DMS 273 treated with DMSO at 0.1 percent for 48 hours (cell line): Measurements from ENCODE around the gene USE1.

Experiments used
- DNase-seq: peaks from one replicate; lab custom pipeline; 2025; lab: John Stamatoyannopoulos, UW

The USE1 gene

DNA sequence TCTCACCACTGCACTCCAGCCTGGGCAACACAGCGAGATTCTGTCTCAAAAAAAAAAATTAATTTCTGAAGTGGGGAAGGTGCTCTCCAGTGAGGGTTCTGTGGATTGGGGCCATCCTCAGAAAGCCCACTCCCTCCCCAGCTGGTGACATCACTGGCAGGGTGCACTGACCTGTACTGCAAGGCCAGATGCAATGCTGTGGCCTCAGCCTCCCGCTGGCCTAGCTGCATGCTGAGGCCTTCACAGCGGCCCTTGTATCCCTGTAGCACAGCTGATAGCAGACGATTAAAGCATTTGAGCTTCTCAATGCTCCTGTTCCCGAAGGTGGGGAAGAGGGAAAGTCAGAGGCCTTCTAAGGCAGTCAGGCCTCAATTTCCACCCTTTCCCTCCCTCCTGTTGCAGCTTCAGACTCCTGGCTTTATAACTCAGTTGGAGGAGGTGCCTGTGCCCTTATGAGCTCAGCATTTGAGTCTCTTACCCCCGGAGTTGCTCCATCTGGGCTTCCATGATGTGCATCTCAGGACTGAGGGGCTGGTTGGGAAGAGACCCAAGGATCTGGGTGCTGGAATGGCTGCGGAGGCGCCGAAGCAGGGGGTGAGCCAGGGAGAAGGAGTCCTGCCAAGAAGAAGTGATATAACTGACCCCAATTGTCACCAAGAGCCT is 44.1 kb downstream of the USE1 start:
- DNase-seq, result no peak

DNA sequence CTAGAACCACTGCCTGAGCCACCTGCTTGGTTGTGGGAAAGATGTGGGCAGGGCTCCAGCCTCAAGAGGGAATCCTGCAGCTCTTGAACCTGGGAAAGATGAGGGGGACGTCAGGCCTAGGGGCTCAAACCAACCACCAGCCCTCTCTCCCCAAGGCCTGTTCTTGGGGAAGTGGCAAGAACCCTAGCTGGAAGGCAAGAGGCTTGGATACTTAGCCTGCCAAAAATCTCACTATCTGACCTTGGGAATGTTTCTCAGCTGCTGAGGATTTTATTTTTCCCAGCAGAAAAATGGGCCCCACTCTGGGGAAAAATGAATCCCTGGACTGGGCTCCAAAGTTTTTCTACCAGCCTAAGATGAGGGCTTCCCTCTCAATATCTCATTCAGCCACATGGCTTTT is 44.8 kb downstream of the USE1 start:
- no peak for DNase-seq

GRCh38 chr19:17260842-17261325 is 45.7 kb downstream of the USE1 start:
- peak; percentile 66 for DNase-seq

DNA sequence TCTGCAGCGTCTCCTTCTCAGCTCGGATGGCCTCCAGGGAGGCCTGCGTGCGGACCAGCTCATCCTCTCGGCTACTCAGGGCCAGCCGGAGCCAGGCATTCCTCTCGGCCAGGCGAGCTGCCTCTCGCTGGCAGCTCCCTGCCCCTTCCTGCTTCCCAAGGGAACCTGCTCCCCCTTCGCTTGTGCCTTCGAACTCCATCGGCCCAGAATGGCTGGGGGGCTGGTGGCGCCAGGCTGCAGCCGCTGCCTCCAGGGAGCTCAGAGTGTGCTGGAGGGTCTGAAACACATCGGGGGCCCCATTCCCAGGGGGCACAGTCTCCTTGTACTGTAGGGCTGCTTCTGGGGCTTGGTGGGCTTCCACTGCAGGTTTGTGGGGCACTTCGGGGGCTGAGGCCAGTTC is 47.4 kb downstream of the USE1 start:
- no peak for DNase-seq

DNA sequence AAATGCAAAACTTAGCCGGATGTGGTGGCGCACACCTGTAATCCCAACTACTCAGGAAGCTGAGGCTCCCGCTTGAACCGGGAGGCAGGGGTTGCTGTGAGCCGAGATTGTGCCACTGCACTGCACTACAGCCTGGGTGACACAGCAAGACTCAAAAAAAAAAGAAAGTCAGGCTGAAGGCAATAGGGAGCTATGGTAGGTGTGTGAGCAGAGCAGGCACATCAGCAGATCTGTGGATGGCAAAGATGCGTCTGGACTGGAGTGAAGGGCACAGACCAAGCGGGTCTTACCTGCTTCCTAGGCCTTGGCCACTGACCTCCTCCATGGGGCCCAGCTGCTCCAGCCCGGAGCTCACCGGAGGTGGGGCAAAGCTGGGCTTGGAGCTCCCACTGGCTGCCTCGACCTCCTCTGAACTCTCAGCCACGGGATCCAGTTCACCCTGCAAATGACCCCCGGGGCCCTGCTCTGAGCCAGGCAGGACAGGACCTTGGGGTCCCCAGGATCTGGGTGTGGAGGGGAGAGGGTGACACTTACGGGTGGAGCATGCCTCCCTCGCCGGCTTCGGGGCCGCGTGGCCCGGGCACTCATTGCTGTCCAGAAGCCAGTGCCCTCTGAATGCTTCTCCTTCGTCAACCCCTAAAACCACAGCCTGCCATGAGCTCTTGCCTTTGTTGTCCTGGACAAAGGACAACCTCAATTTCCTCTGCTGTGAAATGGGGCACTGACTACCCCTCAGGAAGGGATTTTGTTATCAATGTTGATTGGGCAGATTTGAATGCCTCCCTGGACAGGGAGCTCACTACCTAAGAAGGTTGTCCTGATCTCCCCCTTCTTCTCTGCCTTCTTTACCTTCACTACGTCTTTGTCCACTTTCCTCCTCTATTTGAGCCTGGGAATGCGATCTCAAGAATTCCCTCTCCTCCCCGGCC is 48.8 kb downstream of the USE1 start:
- DNase-seq, result no peak

DNA sequence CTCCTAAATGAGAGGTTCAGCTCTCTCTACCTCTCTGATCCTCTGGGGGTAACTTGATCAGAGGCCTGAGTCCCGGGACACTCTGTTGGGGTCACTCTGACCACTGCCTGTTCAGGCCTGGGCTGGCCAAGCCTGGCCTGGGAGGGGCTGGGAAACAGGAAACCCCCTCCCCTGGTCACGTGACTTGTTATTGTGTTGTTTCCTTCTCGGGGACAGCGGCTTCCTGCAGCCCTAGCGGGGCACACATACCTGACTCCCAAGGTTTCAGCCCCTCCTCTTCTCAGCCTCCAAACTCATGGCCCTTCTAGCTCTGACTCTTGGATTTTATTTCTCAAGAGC is 49.5 kb downstream of the USE1 start, which contains the start of gene USHBP1:
TSS of gene USHBP1 (minus strand) at position 105 of the 339 bp plus-strand sequence. CDS start 446 bp downstream, outside the sequence.
- no peak for DNase-seq

DNA sequence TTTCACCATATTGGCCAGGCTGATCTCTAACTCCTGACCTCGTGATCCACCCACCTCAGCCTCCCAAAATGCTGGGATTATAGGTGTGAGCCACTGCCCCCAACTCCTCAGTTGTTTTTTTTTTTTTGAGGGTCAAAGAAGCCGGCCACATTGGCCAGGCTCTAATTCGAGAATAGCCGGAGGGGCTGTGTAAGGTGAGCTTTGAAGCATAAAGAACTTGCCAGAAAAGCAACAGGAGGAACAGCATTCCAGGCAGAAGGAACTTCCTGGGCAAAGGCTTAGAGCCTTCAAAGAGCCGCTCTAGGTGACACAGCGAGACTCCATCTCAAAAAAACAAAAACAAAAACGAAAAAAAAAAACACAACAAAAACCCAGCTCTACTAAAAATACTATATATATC is 50.9 kb downstream of the USE1 start:
- DNase-seq, result no peak

GRCh38 chr19:17266589-17266974 is 51.4 kb downstream of the USE1 start:
- DNase-seq, result no peak

- peak; percentile 99 for DNase-seq
These were observed 52.0 kb downstream of the USE1 start, which contains the start of gene BABAM1 for GRCh38 chr19:17266975-17267788. Gene BABAM1 (plus strand): TSS chr19:17267443. CDS start chr19:17268807, 1,364 bp downstream.

GRCh38 chr19:17268754-17269153 is 53.6 kb downstream of the USE1 start:
- DNase-seq, result no peak
